ENCODE measurements around the gene RDX.

RDX gene

DNA sequence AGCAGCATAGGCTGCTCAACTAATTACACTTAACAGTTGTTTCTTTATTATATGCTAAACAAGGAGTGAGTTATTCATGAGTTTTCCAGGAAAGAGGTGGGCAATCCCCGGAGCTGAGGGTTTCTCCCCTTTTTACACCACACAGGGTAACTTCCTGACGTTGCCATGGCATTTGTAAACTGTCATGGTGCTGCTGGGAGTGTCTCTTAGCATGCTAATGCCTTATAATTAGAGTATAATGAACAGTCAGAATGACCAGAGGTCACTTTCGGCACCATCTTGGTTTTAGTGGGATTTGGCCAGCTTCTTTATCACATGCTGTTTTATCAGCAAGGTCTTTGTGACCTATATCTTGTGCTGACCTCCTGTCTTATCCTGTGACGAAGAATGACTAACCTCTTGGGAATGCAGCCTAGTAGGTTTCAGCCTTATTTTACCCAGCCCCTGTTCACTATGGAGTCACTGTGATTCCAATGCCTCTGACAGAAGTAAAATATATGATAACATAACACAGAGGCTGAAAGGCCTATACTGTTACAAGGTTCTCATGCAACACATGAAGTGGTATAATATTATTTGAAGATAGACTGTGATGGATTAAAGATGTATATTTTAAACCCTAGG, 41.3 kb upstream of the RDX start:
- Histone ChIP-seq H3K27me3 (ENCODE audit: insufficient read depth, low read depth, severe bottlenecking) (no peaks in the 10 kb centered on the region), H3K36me3 (no peaks in the 10 kb centered on the region), H3K27ac (no peak overlapping the region), H3K9me3 (ENCODE audit: severe bottlenecking) (no peaks in the 10 kb centered on the region), H3K4me3 (ENCODE audit: low read depth, low read length) (no peak overlapping the region)
- no peak for DNase-seq
- TF ChIP-seq, protein P1, sequence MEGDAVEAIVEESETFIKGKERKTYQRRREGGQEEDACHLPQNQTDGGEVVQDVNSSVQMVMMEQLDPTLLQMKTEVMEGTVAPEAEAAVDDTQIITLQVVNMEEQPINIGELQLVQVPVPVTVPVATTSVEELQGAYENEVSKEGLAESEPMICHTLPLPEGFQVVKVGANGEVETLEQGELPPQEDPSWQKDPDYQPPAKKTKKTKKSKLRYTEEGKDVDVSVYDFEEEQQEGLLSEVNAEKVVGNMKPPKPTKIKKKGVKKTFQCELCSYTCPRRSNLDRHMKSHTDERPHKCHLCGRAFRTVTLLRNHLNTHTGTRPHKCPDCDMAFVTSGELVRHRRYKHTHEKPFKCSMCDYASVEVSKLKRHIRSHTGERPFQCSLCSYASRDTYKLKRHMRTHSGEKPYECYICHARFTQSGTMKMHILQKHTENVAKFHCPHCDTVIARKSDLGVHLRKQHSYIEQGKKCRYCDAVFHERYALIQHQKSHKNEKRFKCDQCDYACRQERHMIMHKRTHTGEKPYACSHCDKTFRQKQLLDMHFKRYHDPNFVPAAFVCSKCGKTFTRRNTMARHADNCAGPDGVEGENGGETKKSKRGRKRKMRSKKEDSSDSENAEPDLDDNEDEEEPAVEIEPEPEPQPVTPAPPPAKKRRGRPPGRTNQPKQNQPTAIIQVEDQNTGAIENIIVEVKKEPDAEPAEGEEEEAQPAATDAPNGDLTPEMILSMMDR (IDR thresholded peaks at IDR 0.05; ENCODE audit: low read depth, low read length): no peak

DNA sequence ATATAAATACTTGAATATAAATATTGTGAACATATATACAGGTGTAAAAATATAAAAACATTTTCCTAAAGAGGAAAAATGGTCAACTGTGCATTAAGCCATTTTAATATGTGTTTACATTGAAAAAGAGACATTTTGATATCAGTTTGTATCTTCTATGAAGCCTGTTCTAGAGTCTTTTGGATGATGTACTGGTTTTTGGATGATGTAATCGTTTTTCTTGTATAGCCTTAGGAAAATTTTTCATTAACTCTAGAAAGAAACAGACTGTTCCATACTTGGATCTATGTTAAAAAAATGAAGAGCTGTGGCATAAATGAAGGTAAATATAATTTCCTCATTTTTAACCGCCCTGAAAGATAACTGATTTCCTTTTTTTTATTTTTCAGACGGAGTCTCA, 39.6 kb upstream of the RDX start:
- no peak overlapping the region for H3K27ac ChIP-seq
- no peak for DNase-seq
- no peaks in the 10 kb centered on the region for H3K36me3 ChIP-seq
- H3K27me3 ChIP-seq (ENCODE audit: insufficient read depth, low read depth, severe bottlenecking): no peaks in the 10 kb centered on the region
- no peaks in the 10 kb centered on the region for H3K9me3 ChIP-seq (ENCODE audit: severe bottlenecking)
- no peak overlapping the region for H3K4me3 ChIP-seq (ENCODE audit: low read depth, low read length)
- TF ChIP-seq, protein P1 (IDR thresholded peaks at IDR 0.05; ENCODE audit: low read depth, low read length): no peak

DNA sequence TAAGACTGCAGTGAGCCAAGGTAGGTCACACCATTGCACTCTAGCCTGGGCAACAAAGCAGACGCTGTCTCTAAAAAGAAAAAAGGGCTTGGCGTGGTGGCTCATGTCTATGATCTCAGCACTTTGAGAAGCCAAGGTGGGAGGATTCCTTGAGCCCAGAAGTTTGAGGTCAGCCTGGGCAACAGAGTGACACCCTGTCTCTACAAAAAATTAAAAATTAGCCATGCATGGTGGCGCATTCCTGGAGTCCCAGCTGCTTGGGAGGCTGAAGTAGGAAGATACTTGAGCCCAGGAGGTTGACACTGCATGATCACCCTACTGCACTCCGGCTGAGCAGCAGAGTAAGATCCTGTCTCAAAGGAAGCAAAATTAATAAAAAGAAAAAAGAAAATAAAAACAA, 38.9 kb upstream of the RDX start:
- H3K9me3 ChIP-seq (ENCODE audit: severe bottlenecking): no peaks in the 10 kb centered on the region
- TF ChIP-seq, protein P1 (IDR thresholded peaks at IDR 0.05; ENCODE audit: low read depth, low read length): no peak
- no peak overlapping the region for H3K4me3 ChIP-seq (ENCODE audit: low read depth, low read length)
- no peaks in the 10 kb centered on the region for H3K27me3 ChIP-seq (ENCODE audit: insufficient read depth, low read depth, severe bottlenecking)
- no peak for DNase-seq
- no peaks in the 10 kb centered on the region for H3K36me3 ChIP-seq
- H3K27ac ChIP-seq: no peak overlapping the region

DNA sequence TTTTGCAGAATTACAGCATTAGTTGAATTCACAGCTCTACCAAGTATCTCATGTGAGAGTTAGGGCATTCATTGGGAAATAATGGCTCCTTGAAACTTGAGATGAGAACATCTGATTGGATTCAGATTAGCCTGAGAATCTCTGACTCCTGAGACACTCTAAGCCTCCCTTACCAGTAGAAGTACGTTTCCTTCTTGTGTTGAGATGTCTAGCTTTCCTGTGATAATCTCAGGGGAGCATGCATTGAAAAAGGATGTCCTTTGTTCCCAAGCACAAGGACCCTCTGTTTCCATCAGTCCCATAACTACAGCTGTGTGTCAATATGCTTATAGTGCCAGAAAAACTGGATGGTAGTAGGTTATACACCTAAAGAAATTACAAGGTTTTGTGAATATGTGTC, 35.2 kb upstream of the RDX start:
- TF ChIP-seq, protein P1 (IDR thresholded peaks at IDR 0.05; ENCODE audit: low read depth, low read length): no peak
- H3K4me3 ChIP-seq (ENCODE audit: low read depth, low read length): no peak overlapping the region
- no peaks in the 10 kb centered on the region for H3K36me3 ChIP-seq
- no peaks in the 10 kb centered on the region for H3K27me3 ChIP-seq (ENCODE audit: insufficient read depth, low read depth, severe bottlenecking)
- DNase-seq: no peak
- no peak overlapping the region for H3K27ac ChIP-seq
- no peaks in the 10 kb centered on the region for H3K9me3 ChIP-seq (ENCODE audit: severe bottlenecking)

DNA sequence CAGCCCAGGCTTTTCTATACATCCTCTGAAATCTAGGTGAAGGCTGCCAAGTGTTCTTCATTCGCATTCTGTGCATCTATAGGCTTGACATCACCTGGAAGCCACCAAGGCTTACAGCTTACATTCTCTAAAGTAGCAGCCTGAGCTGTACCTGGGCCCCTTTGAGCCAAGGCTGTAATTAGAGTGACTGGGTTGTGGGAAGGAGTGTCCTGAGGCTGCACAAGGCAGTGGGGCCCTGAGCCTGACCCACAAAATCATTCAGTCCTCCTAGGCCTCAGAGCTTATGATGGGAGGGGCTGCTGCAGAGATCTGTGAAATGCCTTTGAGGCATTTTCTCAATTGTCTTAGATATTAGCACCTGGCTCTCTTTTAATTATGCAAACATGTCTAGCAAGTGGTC, 33.0 kb upstream of the RDX start:
- TF ChIP-seq, protein P1 (IDR thresholded peaks at IDR 0.05; ENCODE audit: low read depth, low read length): no peak
- DNase-seq: no peak
- H3K9me3 ChIP-seq (ENCODE audit: severe bottlenecking): no peaks in the 10 kb centered on the region
- H3K27ac ChIP-seq: no peak overlapping the region
- no peaks in the 10 kb centered on the region for H3K36me3 ChIP-seq
- no peak overlapping the region for H3K4me3 ChIP-seq (ENCODE audit: low read depth, low read length)
- no peaks in the 10 kb centered on the region for H3K27me3 ChIP-seq (ENCODE audit: insufficient read depth, low read depth, severe bottlenecking)

DNA sequence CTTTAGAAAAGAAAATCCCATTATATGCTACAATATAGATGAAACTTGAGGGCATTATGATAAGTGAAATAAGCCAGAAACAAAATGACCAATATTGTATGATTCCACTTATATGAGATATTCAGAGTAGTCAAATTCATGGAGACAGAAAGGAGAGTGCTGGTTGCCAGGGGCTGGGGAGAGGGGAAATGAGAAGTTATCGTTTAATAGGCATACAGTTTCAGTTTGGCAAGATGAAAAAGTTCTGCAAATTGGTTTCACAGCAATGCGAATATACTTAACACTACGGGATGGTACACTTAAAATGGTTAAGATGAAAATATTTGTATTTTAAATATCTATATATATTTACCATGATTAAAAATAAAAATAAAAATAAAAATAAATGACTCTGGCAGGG, 31.1 kb upstream of the RDX start:
- H3K27ac ChIP-seq: no peak overlapping the region
- no peak for DNase-seq
- no peaks in the 10 kb centered on the region for H3K27me3 ChIP-seq (ENCODE audit: insufficient read depth, low read depth, severe bottlenecking)
- no peaks in the 10 kb centered on the region for H3K36me3 ChIP-seq
- H3K4me3 ChIP-seq (ENCODE audit: low read depth, low read length): no peak overlapping the region
- no peaks in the 10 kb centered on the region for H3K9me3 ChIP-seq (ENCODE audit: severe bottlenecking)
- TF ChIP-seq, protein P1 (IDR thresholded peaks at IDR 0.05; ENCODE audit: low read depth, low read length): no peak
